WI38 (cell line): ENCODE results near the gene INHA.
A peak's percentile ranks its signal among the peaks of the same experiment; 100 is the strongest.

Experiments
- H3K4me3 ChIP-seq: 2 replicates; pipeline ENCODE4 v1.5.1; 2011; ENCODE audit warnings: low read depth, mild to moderate bottlenecking, control low read depth, low read length
- TF ChIP-seq, protein P1 (sequence below): IDR thresholded peaks from 2 replicates; pipeline ENCODE4 v1.5.1; 2012; ENCODE audit warnings: low read depth, mild to moderate bottlenecking, control low read depth, low read length

Gene INHA

DNA sequence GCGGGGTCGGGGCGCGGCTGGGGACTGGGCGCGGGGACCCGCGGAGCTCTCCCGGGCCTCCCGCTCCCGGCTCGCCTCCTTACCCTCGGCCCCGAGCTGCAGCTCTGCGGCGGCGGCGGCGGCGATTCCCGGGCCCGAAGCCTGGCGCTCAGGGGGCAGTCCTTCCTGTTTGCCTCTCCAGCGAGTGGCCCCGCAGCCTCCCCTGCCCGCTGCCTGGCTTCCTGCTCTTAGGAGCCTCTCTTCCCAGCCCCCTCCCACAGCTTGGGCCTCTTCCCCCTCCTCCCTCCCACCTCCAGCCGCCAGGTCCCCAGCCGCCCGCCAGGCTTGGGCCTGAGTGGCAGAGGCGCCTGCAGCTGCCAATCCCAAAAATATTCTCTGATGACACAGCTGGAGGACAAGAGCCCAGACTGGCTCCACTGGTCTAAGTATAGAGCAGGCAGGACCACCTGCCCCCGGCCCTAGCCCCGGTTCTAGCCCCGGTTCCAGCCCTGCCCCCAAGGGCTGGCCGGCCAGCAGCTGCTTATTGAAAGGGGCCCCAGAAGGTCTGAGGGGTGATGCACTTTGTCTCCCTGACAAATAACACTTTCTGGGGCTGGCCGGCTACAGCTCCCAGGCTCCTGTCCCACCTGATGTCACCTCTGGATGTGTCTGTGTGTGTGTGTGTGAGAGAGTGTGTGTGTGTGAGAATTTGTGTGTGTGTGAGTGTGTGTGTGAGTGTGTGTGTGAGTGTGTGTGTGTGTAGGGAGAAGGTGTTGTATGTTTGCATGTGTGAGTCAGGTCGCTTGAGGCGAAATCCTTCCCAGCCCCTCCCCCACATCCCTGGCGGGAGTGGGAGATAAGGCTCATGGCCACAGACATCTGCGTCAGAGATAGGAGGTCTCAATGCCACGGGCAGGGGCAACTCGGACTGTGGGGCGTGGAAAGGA is 536 bp upstream of the INHA start, which contains the start of gene OBSL1:
Gene OBSL1 (minus strand): TSS at position 229 of the 926 bp plus-strand sequence. CDS start 307 bp downstream, outside the sequence.
- TF ChIP-seq, protein P1, sequence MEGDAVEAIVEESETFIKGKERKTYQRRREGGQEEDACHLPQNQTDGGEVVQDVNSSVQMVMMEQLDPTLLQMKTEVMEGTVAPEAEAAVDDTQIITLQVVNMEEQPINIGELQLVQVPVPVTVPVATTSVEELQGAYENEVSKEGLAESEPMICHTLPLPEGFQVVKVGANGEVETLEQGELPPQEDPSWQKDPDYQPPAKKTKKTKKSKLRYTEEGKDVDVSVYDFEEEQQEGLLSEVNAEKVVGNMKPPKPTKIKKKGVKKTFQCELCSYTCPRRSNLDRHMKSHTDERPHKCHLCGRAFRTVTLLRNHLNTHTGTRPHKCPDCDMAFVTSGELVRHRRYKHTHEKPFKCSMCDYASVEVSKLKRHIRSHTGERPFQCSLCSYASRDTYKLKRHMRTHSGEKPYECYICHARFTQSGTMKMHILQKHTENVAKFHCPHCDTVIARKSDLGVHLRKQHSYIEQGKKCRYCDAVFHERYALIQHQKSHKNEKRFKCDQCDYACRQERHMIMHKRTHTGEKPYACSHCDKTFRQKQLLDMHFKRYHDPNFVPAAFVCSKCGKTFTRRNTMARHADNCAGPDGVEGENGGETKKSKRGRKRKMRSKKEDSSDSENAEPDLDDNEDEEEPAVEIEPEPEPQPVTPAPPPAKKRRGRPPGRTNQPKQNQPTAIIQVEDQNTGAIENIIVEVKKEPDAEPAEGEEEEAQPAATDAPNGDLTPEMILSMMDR = no peak
- H3K4me3 ChIP-seq = peak within 1 kb of the TSS; percentile 63

GRCh38 chr2:219573166-219573565 is 1.1 kb downstream of the INHA start:
- TF ChIP-seq, protein P1 = no peak
- no peak overlapping the region for H3K4me3 ChIP-seq

DNA sequence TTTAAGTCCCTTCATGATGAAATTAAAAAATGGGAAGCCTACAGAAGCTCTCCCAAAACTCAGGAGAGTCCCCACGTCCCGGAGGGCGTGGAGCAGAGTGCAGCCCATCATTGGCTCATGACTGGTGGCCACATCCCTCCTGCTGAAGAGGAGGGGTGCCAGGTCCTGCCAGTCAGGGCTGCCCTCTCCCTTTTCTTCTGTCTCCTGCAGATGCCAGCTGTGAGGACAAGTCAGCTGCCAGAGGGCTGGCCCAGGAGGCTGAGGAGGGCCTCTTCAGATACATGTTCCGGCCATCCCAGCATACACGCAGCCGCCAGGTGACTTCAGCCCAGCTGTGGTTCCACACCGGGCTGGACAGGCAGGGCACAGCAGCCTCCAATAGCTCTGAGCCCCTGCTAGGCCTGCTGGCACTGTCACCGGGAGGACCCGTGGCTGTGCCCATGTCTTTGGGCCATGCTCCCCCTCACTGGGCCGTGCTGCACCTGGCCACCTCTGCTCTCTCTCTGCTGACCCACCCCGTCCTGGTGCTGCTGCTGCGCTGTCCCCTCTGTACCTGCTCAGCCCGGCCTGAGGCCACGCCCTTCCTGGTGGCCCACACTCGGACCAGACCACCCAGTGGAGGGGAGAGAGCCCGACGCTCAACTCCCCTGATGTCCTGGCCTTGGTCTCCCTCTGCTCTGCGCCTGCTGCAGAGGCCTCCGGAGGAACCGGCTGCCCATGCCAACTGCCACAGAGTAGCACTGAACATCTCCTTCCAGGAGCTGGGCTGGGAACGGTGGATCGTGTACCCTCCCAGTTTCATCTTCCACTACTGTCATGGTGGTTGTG is 2.6 kb downstream of the INHA start:
- H3K4me3 ChIP-seq = no peak overlapping the region
- TF ChIP-seq, protein P1 = no peak

- H3K4me3 ChIP-seq = no peak overlapping the region
- TF ChIP-seq, protein P1 = no peak
Observed at GRCh38 chr2:219575566-219576504, 3.7 kb downstream of the INHA start.

DNA sequence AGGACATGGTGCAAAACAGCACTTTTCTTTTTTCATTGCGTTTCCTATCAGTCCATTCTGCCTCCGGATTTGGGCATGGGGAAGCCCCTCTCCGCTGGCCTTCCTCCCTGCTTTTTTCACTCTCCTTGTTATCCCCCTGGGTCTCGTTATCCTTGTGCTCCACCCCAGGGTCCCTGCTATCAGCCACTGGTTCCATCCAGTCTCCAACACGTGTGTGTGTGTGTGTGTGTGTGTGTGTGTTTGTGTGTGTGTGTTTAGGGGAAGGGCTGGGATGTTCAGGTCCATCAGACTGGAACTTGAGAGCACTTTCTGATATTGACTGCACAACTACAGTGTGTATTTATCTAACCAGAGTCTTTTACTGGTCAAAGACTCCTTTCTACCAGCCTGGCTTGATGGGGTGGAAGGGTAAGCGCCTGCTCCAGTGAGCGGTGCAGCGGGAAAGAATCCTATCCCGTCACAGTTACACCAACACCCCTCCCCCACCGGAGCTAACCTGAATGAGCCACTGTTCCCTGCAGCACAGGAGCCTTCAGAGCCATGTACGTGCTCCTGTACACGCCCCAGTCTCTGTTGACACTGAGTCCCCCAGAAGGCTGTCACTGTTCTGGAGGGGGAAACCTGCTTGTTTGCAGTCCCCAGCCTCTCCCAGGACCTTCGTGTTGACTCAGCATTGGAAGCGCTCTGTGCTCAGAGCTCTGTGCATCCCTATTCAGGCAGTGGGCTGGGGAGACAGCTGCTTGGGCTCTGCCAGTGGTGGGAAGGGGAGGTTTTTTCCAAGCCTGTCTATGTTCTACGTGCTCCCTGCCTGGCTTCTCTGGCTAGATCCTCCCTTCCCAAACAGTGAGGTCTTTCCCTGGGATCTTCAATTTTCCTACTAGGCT is 4.6 kb downstream of the INHA start:
- H3K4me3 ChIP-seq = no peak overlapping the region

More for the DNA sequence above, 4.6 kb downstream of the INHA start:
- TF ChIP-seq, protein P1 = no peak
